Breast epithelium (tissue), 3 donors: ENCODE data around the gene WIPF2.

Experiments used
- CTCF ChIP-seq, 3 donors: fragments of 450-650 bp; IDR thresholded peaks; one replicate each; pipeline ENCODE4 v1.5.1; 2016 to 2017; ENCODE audit warnings: antibody characterized with exemption in 3 of 3, mild to moderate bottlenecking in 3 of 3, moderate library complexity in 3 of 3
- POLR2A ChIP-seq: fragments of 450-650 bp; IDR thresholded peaks from one replicate; pipeline ENCODE4 v1.6.1; 2016; ENCODE audit warnings: antibody characterized with exemption, mild to moderate bottlenecking, moderate library complexity

DNA sequence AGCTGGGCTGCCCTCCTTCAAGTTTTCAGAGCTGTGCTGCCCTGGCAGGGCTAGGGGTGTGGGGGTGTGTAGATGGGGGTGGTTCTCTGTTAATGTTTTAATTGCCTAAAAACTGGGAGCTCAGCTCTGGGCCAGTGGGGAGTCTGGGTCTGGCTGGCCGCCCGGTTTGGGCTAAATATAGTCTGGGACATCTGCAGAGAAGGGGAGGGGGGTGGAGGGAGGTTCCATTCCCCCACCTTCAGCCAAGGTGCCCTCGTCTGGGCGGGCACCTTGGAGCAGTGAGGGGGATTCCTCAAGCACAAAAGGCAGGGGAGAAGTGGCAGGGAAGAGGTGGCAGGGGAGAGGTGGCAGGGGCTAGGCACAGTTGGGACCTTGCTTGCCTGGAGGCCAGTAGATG is 102.9 kb downstream of the WIPF2 start:
- no peak for TF ChIP-seq CTCF (IDR thresholded peaks at IDR 0.05)
- TF ChIP-seq POLR2A = no peak
